ENCODE results near the gene ANOS1. TPM values are rescaled to one million over a fixed set of nuclear protein-coding genes. Genes with fewer than 3 reads are reported as not detected.

ANOS1 gene
- total and polyA plus RNA-seq, 12 donors, result 0.81 to 7.8 (median 4.7) TPM

GRCh38 chrX:8755813-8756212 is 23.9 kb upstream of the ANOS1 start:
- intact Hi-C loops (cut with DNase I), result loop anchor here in 1 of 10 donors (5.0 kb wide), 1 partner anchor 951 kb away; no protein-coding TSS in a partner anchor
- Histone ChIP-seq H3K9me3 (no peaks in the 10 kb centered on the region), H3K36me3 (no peaks in the 10 kb centered on the region), H3K27ac (no peak overlapping the region), H3K4me3 (no peak overlapping the region), H3K27me3 (peaks cover 0 to 18% (median 0%) of the 10 kb centered on the region in 7 donors), H3K4me1 (no peaks in the 10 kb centered on the region)
- no peak for TF ChIP-seq CTCF (IDR thresholded peaks at IDR 0.05)
- ATAC-seq (no peak), DNase-seq (no peak)

- intact Hi-C loops (cut with DNase I), result loop anchor here in 1 of 10 donors (5.0 kb wide), 1 partner anchor 952 kb away; no protein-coding TSS in a partner anchor
- Histone ChIP-seq H3K27ac (no peak overlapping the region), H3K36me3 (no peaks in the 10 kb centered on the region), H3K4me3 (no peak overlapping the region), H3K9me3 (no peaks in the 10 kb centered on the region), H3K4me1 (no peaks in the 10 kb centered on the region), H3K27me3 (peaks cover 0 to 20% (median 0%) of the 10 kb centered on the region in 7 donors)
- whole genome bisulfite sequencing, 2 donors, result 71 to 73% methylated on average over 4 of the region's 4 CpGs
- TF ChIP-seq CTCF (IDR thresholded peaks at IDR 0.05), result no peak
- ATAC-seq (no peak), DNase-seq (no peak)
These were observed 23.2 kb upstream of the ANOS1 start for GRCh38 chrX:8755116-8755515.

DNA sequence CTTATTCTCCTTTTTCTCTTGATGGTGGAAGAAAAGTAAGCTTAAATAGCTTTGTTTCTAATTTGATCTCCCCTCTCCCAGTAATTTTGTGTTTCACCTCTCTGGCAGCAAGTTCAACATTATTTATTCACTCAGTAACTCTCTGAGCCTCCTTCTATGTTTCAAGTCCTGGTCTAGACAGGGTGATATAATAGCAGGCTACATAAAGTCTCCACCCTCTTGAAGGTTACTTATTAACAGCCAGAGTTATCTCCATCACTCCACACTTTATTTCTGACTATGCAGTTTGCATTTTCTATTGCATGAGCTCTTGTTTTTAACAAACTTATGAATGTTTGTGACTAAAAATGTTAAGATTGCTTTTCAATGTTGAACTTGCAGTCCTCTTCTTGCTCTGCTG is 17.8 kb upstream of the ANOS1 start:
- H3K27ac ChIP-seq, result no peak overlapping the region
- intact Hi-C loops (cut with DNase I), result loop anchor here in 3 of 10 donors (5.0 to 10.0 kb wide), 2 partner anchors 65 to 958 kb away; no protein-coding TSS in a partner anchor
- no peaks in the 10 kb centered on the region for H3K4me1 ChIP-seq
- DNase-seq (no peak), ATAC-seq (no peak)
- no peaks in the 10 kb centered on the region for H3K9me3 ChIP-seq
- H3K4me3 ChIP-seq, result no peak overlapping the region
- H3K36me3 ChIP-seq, result no peaks in the 10 kb centered on the region
- H3K27me3 ChIP-seq, result peaks cover 0 to 29% (median 0%) of the 10 kb centered on the region in 7 donors
- no peak for TF ChIP-seq CTCF (IDR thresholded peaks at IDR 0.05)

- ATAC-seq (no peak), DNase-seq (no peak)
- Histone ChIP-seq H3K27me3 (peaks cover 0 to 22% (median 0%) of the 10 kb centered on the region in 7 donors), H3K4me1 (no peaks in the 10 kb centered on the region), H3K4me3 (no peak overlapping the region), H3K36me3 (no peaks in the 10 kb centered on the region), H3K9me3 (no peaks in the 10 kb centered on the region), H3K27ac (no peak overlapping the region)
- 7 to 9% methylated on average over 6 of the region's 6 CpGs for WGBS, 2 donors
- intact Hi-C loops (cut with DNase I), result loop anchor here in 3 of 10 donors (5.0 to 10.0 kb wide), 2 partner anchors 66 to 958 kb away; no protein-coding TSS in a partner anchor
- peak; percentile 12 to 61 (median 55) for TF ChIP-seq CTCF (IDR thresholded peaks at IDR 0.05)
These were observed 16.9 kb upstream of the ANOS1 start for GRCh38 chrX:8748855-8749254.
